ENCODE results near the gene BDH1. TPM values are rescaled to one million over a fixed set of nuclear protein-coding genes. Genes with fewer than 3 reads are reported as not detected.

The BDH1 gene
- total and polyA plus RNA-seq, 3 donors from 2014 or later = 12.8 to 22.4 (median 14.4) TPM

Small RNA genes lying within 50 kb of the gene (small RNA-seq; reads per million reads assigned to genes)
- gene AC132008.1 = 0 reads per million in 2 donors

Other genes starting within 250 kb of the BDH1 start
- 100 to 1,000 TPM; 150 to 159 TPM for gene RUBCN, start 180.9 kb upstream of the BDH1 start, total RNA-seq
- gene RUBCN, start 180.9 kb upstream of the BDH1 start, polyA plus RNA-seq (ENCODE audit: insufficient read depth, low read depth, low replicate concordance) = 44.0 TPM
- gene FYTTD1, start 193.9 kb upstream of the BDH1 start, total RNA-seq = 10 to 100 TPM; 79.5 to 83.6 TPM
- gene FYTTD1, start 193.9 kb upstream of the BDH1 start, polyA plus RNA-seq (ENCODE audit: insufficient read depth, low read depth, low replicate concordance) = 80.5 TPM
- 100 to 1,000 TPM in 1 of 2 donors, 10 to 100 TPM in 1; 80.2 to 173 TPM for gene LRCH3, start 235.3 kb upstream of the BDH1 start, total RNA-seq
- 43.4 TPM for gene LRCH3, start 235.3 kb upstream of the BDH1 start, polyA plus RNA-seq (ENCODE audit: insufficient read depth, low read depth, low replicate concordance)

Data from testis (tissue), 3 donors.